ENCODE measurements around the gene ZP3. TPM values are rescaled to one million over a fixed set of nuclear protein-coding genes. Genes with fewer than 3 reads are reported as not detected.
"Not testable (repeated sequence)": the region's sequence is repeated elsewhere in the genome, so short reads cannot be mapped to it uniquely, and the experiment has no call there.

The ZP3 gene
- total and polyA plus RNA-seq, 2 of the 8 experiments (the other 6 are each of a cell fraction or from before 2014, with no cell fraction given) = 1.5 to 2.4 TPM

DNA sequence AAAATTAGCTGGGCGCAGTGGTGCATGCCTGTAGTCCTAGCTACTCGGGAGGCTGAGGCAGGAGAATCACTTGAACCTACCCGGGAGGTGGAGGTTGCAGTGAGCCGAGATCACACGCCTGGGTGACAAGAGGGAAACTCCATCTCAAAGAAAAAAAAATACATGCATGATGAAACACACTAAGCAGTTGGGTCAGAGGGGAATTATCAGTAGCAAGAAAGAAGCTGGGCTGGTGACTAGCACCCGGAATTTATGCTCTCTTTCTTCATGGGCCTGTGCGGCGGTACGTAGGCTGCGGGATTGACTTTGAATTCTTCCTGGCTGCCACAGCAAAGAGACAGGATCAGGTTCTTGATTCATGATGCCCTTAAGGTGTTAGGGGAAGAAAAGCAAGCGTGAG is 54.9 kb downstream of the ZP3 start:
- H3K79me1 ChIP-seq (ENCODE audit: low read depth, low read length); H3K4me3 ChIP-seq (ENCODE audit: extremely low read depth in 1 of 4, insufficient read depth in 2 of 4, low read depth in 3 of 4, low read length in 4 of 4); H3K4me2 ChIP-seq (ENCODE audit: insufficient read depth in 1 of 2, low read depth in 2 of 2, low read length in 2 of 2); H2BK120ac ChIP-seq (replicated peaks; ENCODE audit: low read depth, low read length); H2AFZ ChIP-seq (ENCODE audit: low read length); H3K23me2 ChIP-seq (ENCODE audit: low read depth, low read length); H3K56ac ChIP-seq (replicated peaks; ENCODE audit: insufficient read length, low read depth, low read length); H2BK12ac ChIP-seq (ENCODE audit: low read depth, low read length); H2BK5ac ChIP-seq (ENCODE audit: low read depth, low read length); H3K9me3 ChIP-seq (ENCODE audit: insufficient read depth in 2 of 2, low read depth in 1 of 2, low read length in 1 of 2); H3K4me1 ChIP-seq (replicated peaks in 1 of 4; ENCODE audit: control insufficient read depth in 3 of 4, insufficient read depth in 4 of 4, low read length in 3 of 4); H3K79me2 ChIP-seq (ENCODE audit: control insufficient read depth in 1 of 2, insufficient read depth in 2 of 2, low read length in 2 of 2); DNase-seq (ENCODE audit: low read depth in 1 of 2, low spot score in 2 of 2); H2AK5ac ChIP-seq (ENCODE audit: low read depth, low read length); CTCF ChIA-PET (ENCODE audit: partially characterized antibody); H3K4ac ChIP-seq (replicated peaks; ENCODE audit: insufficient read length, low read depth, low read length); H4K5ac ChIP-seq (ENCODE audit: insufficient read length, low read depth, low read length); H3K27me3 ChIP-seq (replicated peaks in 1 of 4; ENCODE audit: control insufficient read depth in 3 of 4, extremely low read depth in 1 of 4, insufficient read depth in 3 of 4, low read length in 3 of 4); H4K8ac ChIP-seq (ENCODE audit: extremely low read depth, insufficient read depth, low read length); H2BK15ac ChIP-seq (ENCODE audit: low read length); H3K18ac ChIP-seq (ENCODE audit: extremely low read depth, low read length); POLR2A ChIA-PET (ENCODE audit: partially characterized antibody); H2BK20ac ChIP-seq (ENCODE audit: low read length); H3K27ac ChIP-seq (ENCODE audit: low read depth, low read length); H4K91ac ChIP-seq (replicated peaks; ENCODE audit: insufficient read length, low read length); H3K23ac ChIP-seq (ENCODE audit: insufficient read length); H4K20me1 ChIP-seq (replicated peaks in 1 of 2; ENCODE audit: control insufficient read depth in 1 of 2, insufficient read depth in 2 of 2, low read length in 2 of 2); H3K14ac ChIP-seq (ENCODE audit: insufficient read length); H3K9ac ChIP-seq (replicated peaks in 1 of 4; ENCODE audit: extremely low read depth in 1 of 4, low read depth in 3 of 4, low read length in 3 of 4); FAIRE-seq: not testable (repeated sequence)
- H3K36me3 ChIP-seq (ENCODE audit: control insufficient read depth in 2 of 4, insufficient read depth in 4 of 4, low read length in 3 of 4) = peaks cover 0 to 11% (median 3%) of the 10 kb centered on the region in 4 experiments; a peak in 2 of 8 replicates
- WGBS, 2 experiments (ENCODE audit: extremely low coverage in 1 of 2, insufficient coverage in 1 of 2, insufficient read length in 1 of 2, insufficient replicate concordance in 2 of 2, low coverage in 1 of 2, low lambda C conversion rate in 2 of 2, missing lambda C conversion rate in 1 of 2) = 66% methylated on average over 4 of the region's 11 CpGs; no CpG with 5 or more reads in 1 of the 2 experiments
